HFFc6 (cell line): ENCODE data around the gene NPLOC4. TPM values are rescaled to one million over a fixed set of nuclear protein-coding genes. Genes with fewer than 3 reads are reported as not detected.

Experiments used
- DNase-seq: peaks from one replicate; pipeline ENCODE4 v3.0.0-alpha.2; 2018
- H3K27ac Mint-ChIP-seq: 2 replicates; pipeline ENCODE4 v1.8.0; 2020; ENCODE audit warnings: mild to moderate bottlenecking, mixed read lengths
- H3K27me3 Mint-ChIP-seq: 2 replicates; pipeline ENCODE4 v1.8.0; 2021; ENCODE audit warnings: mild to moderate bottlenecking, moderate library complexity, mixed read lengths; ENCODE audit not compliant: insufficient read depth
- H3K36me3 Mint-ChIP-seq: 2 replicates; pipeline ENCODE4 v1.8.0; 2021; ENCODE audit warnings: low read depth, mixed read lengths
- H3K4me1 Mint-ChIP-seq: 2 replicates; pipeline ENCODE4 v1.8.0; 2020; ENCODE audit warnings: low read depth, mixed read lengths
- H3K4me3 Mint-ChIP-seq: 2 replicates; pipeline ENCODE4 v1.8.0; 2020; ENCODE audit warnings: mild to moderate bottlenecking, moderate library complexity, mixed read lengths
- H3K9me3 Mint-ChIP-seq: 2 replicates; pipeline ENCODE4 v1.8.0; 2020; ENCODE audit warnings: mild to moderate bottlenecking, mixed read lengths
- CTCF ChIP-seq: fragments of 200-600 bp; sonication (generic); IDR thresholded peaks from 2 replicates; pipeline ENCODE4 v1.5.0; 2021; ENCODE audit warnings: antibody characterized with exemption, mild to moderate bottlenecking
- total RNA-seq, 6 experiments: library from RNA; stranded (reverse); fragmentation: NEBNext Ultra II Directional; extraction: Animal tissue kit (Norgen Biotek cat#: 25700); gene quantifications; 2 replicates in 1 of 6; 3 replicates in 5 of 6; pipeline ENCODE4 v1.2.3, GENCODE V29; 2021

The NPLOC4 gene
- total RNA-seq, 6 experiments from 2014 or later, result 121 to 140 (median 133) TPM

- Mint-ChIP-seq H3K27ac (no peak overlapping the region), H3K36me3 (peaks cover 9% of the 10 kb centered on the region), H3K27me3 (no peaks in the 10 kb centered on the region; the same call in 1 of the 2 replicates), H3K4me1 (peaks cover 39% of the 10 kb centered on the region), H3K9me3 (no peaks in the 10 kb centered on the region), H3K4me3 (no peak overlapping the region)
- no peak for TF ChIP-seq CTCF
- DNase-seq, result no peak
These were observed 3.1 kb upstream of the NPLOC4 start for GRCh38 chr17:81640011-81640410.

- H3K27ac Mint-ChIP-seq, result no peak overlapping the region
- no peak for TF ChIP-seq CTCF
- no peaks in the 10 kb centered on the region for H3K9me3 Mint-ChIP-seq
- peaks cover 9% of the 10 kb centered on the region for H3K36me3 Mint-ChIP-seq
- peaks cover 39% of the 10 kb centered on the region for H3K4me1 Mint-ChIP-seq
- H3K27me3 Mint-ChIP-seq, result no peaks in the 10 kb centered on the region; the same call in 1 of the 2 replicates
- no peak for DNase-seq
- H3K4me3 Mint-ChIP-seq, result no peak overlapping the region; the same call in 1 of the 2 replicates
These were observed 1.8 kb upstream of the NPLOC4 start for GRCh38 chr17:81638683-81639082.

GRCh38 chr17:81635973-81636504 lies 873 bp downstream of the NPLOC4 start:
- no peaks in the 10 kb centered on the region; the same call in 1 of the 2 replicates for H3K27me3 Mint-ChIP-seq
- no peak for TF ChIP-seq CTCF

GRCh38 chr17:81635431-81635830 lies 1.5 kb downstream of the NPLOC4 start:
- peak overlapping the region; percentile 92 for H3K27ac Mint-ChIP-seq
- peaks cover 30% of the 10 kb centered on the region for H3K4me1 Mint-ChIP-seq
- DNase-seq, result no peak
- no peaks in the 10 kb centered on the region; the same call in 1 of the 2 replicates for H3K27me3 Mint-ChIP-seq
- H3K4me3 Mint-ChIP-seq, result peak overlapping the region; percentile 94
- peaks cover 14% of the 10 kb centered on the region for H3K36me3 Mint-ChIP-seq
- no peak for TF ChIP-seq CTCF
- no peaks in the 10 kb centered on the region for H3K9me3 Mint-ChIP-seq

More at GRCh38 chr17:81635973-81636504, 873 bp downstream of the NPLOC4 start:
- H3K4me1 Mint-ChIP-seq, result peaks cover 32% of the 10 kb centered on the region
- no peaks in the 10 kb centered on the region for H3K9me3 Mint-ChIP-seq
- peak overlapping the region; percentile 94 for H3K4me3 Mint-ChIP-seq
- H3K27ac Mint-ChIP-seq, result peak overlapping the region; percentile 92
- peak; percentile 61 for DNase-seq
- peaks cover 14% of the 10 kb centered on the region for H3K36me3 Mint-ChIP-seq

- Mint-ChIP-seq H3K9me3 (no peaks in the 10 kb centered on the region), H3K36me3 (peaks cover 23% of the 10 kb centered on the region), H3K4me1 (peaks cover 15% of the 10 kb centered on the region), H3K4me3 (no peak overlapping the region), H3K27ac (no peak overlapping the region), H3K27me3 (no peaks in the 10 kb centered on the region; the same call in 1 of the 2 replicates)
- no peak for DNase-seq
- TF ChIP-seq CTCF, result no peak
These were observed 5.4 kb downstream of the NPLOC4 start for GRCh38 chr17:81631482-81631881.
